HFFc6 (cell line): ENCODE data around the gene OR2L5. TPM values are rescaled to one million over a fixed set of nuclear protein-coding genes. Genes with fewer than 3 reads are reported as not detected.

Experiments
- DNase-seq: peaks from one replicate; pipeline ENCODE4 v3.0.0-alpha.2; 2018
- H3K27ac Mint-ChIP-seq: 2 replicates; pipeline ENCODE4 v1.8.0; 2020; ENCODE audit warnings: mild to moderate bottlenecking, mixed read lengths
- H3K27me3 Mint-ChIP-seq: 2 replicates; pipeline ENCODE4 v1.8.0; 2021; ENCODE audit warnings: mild to moderate bottlenecking, moderate library complexity, mixed read lengths; ENCODE audit not compliant: insufficient read depth
- H3K36me3 Mint-ChIP-seq: 2 replicates; pipeline ENCODE4 v1.8.0; 2021; ENCODE audit warnings: low read depth, mixed read lengths
- H3K4me1 Mint-ChIP-seq: 2 replicates; pipeline ENCODE4 v1.8.0; 2020; ENCODE audit warnings: low read depth, mixed read lengths
- H3K4me3 Mint-ChIP-seq: 2 replicates; pipeline ENCODE4 v1.8.0; 2020; ENCODE audit warnings: mild to moderate bottlenecking, moderate library complexity, mixed read lengths
- H3K9me3 Mint-ChIP-seq: 2 replicates; pipeline ENCODE4 v1.8.0; 2020; ENCODE audit warnings: mild to moderate bottlenecking, mixed read lengths
- CTCF ChIP-seq: fragments of 200-600 bp; sonication (generic); IDR thresholded peaks from 2 replicates; pipeline ENCODE4 v1.5.0; 2021; ENCODE audit warnings: antibody characterized with exemption, mild to moderate bottlenecking
- total RNA-seq, 6 experiments: library from RNA; stranded (reverse); fragmentation: NEBNext Ultra II Directional; extraction: Animal tissue kit (Norgen Biotek cat#: 25700); gene quantifications; 2 replicates in 1 of 6; 3 replicates in 5 of 6; pipeline ENCODE4 v1.2.3, GENCODE V29; 2021

The OR2L5 gene
- total RNA-seq, 6 experiments from 2014 or later = not detected

DNA sequence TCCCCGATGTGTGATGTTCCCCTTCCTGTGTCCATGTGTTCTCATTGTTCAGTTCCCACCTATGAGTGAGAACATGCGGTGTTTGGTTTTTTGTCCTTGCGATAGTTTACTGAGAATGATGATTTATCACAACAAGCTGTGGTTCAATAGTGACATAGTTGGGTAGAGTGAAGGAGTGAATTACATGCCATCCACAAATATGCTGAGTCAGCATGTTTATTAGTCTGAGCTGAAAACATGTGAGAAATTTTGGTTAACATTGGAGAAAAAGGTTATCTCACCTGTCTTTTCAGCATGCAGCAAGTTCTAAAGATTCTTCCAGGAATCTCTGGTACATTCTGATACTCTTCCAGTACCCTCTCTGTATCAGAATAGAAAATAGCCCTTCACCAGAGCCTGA lies 52.1 kb downstream of the OR2L5 start:
- no peak for DNase-seq
- no peak for TF ChIP-seq CTCF
- Mint-ChIP-seq H3K4me1 (no peaks in the 10 kb centered on the region), H3K36me3 (no peaks in the 10 kb centered on the region), H3K4me3 (no peak overlapping the region), H3K27me3 (no peaks in the 10 kb centered on the region), H3K9me3 (peaks cover 41% of the 10 kb centered on the region), H3K27ac (no peak overlapping the region)

Other genes with a start within 250 kb of the OR2L5 start
- not detected for gene OR14A16, start 189.5 kb upstream of the OR2L5 start, total RNA-seq
- gene OR11L1, start 171.8 kb upstream of the OR2L5 start, total RNA-seq = not detected
- gene TRIM58, start 156.5 kb upstream of the OR2L5 start, total RNA-seq = not detected
- not detected for gene OR2W3, start 118.1 kb upstream of the OR2L5 start, total RNA-seq
- gene OR2T8, start 93.4 kb upstream of the OR2L5 start, total RNA-seq = not detected
- not detected for gene OR2AJ1, start 88.8 kb upstream of the OR2L5 start, total RNA-seq
- gene OR2L8, start 64.8 kb upstream of the OR2L5 start, total RNA-seq = not detected
- gene OR2AK2, start 48.4 kb upstream of the OR2L5 start, total RNA-seq = not detected
- gene OR2L2, start 16.4 kb downstream of the OR2L5 start, total RNA-seq = under 1 TPM in 1 of 6 experiments, not detected in 5; 0.05 TPM
- not detected for gene OR2L3, start 33.2 kb downstream of the OR2L5 start, total RNA-seq
- gene OR2L13, start 81.5 kb downstream of the OR2L5 start, total RNA-seq = not detected
- gene OR2M5, start 131.5 kb downstream of the OR2L5 start, total RNA-seq = not detected
- not detected for gene OR2M2, start 161.2 kb downstream of the OR2L5 start, total RNA-seq
- under 1 TPM in 3 of 6 experiments, not detected in 3; 0.03 to 0.05 (median 0.05) TPM for gene OR2M3, start 183.6 kb downstream of the OR2L5 start, total RNA-seq
- under 1 TPM in 3 of 6 experiments, not detected in 3; 0.05 to 0.09 (median 0.07) TPM for gene OR2M4, start 217.8 kb downstream of the OR2L5 start, total RNA-seq